Skeletal muscle satellite cell (primary cell): Measurements from ENCODE around the gene ACSF3. TPM values are rescaled to one million over a fixed set of nuclear protein-coding genes. Genes with fewer than 3 reads are reported as not detected.

Source experiments
- H3K27me3 ChIP-seq: 2 replicates; pipeline ENCODE4 v1.7.0; 2013; ENCODE audit warnings: low read length; ENCODE audit not compliant: control insufficient read depth, insufficient read depth
- H3K36me3 ChIP-seq: 2 replicates; pipeline ENCODE4 v1.7.0; 2013; ENCODE audit warnings: mild to moderate bottlenecking, control low read depth, low read length; ENCODE audit not compliant: insufficient read depth
- H3K4me1 ChIP-seq: 2 replicates; pipeline ENCODE4 v1.7.0; 2013; ENCODE audit warnings: low read length; ENCODE audit not compliant: control insufficient read depth, insufficient read depth
- H3K4me2 ChIP-seq: 2 replicates; pipeline ENCODE4 v1.7.0; 2013; ENCODE audit warnings: mild to moderate bottlenecking, low read length
- H3K4me3 ChIP-seq: 2 replicates; pipeline ENCODE4 v1.7.0; 2013; ENCODE audit warnings: low read length
- H3K9ac ChIP-seq: 2 replicates; pipeline ENCODE4 v1.7.0; 2013; ENCODE audit warnings: mild to moderate bottlenecking, low read depth, low read length, moderate library complexity
- H3K9me3 ChIP-seq: replicated peaks from 2 replicates; pipeline ENCODE4 v1.7.0; 2013; ENCODE audit warnings: mild to moderate bottlenecking, control low read depth, low read length
- total RNA-seq: library from RNA; depleted of rRNA; stranded (reverse); fragments of >200 nt; gene quantifications from 2 replicates; pipeline ENCODE4 v1.2.3, GENCODE V29; 2012; rRNA removed

ACSF3 gene
- 15.5 and 18.1 TPM in 2 replicates for total RNA-seq

DNA sequence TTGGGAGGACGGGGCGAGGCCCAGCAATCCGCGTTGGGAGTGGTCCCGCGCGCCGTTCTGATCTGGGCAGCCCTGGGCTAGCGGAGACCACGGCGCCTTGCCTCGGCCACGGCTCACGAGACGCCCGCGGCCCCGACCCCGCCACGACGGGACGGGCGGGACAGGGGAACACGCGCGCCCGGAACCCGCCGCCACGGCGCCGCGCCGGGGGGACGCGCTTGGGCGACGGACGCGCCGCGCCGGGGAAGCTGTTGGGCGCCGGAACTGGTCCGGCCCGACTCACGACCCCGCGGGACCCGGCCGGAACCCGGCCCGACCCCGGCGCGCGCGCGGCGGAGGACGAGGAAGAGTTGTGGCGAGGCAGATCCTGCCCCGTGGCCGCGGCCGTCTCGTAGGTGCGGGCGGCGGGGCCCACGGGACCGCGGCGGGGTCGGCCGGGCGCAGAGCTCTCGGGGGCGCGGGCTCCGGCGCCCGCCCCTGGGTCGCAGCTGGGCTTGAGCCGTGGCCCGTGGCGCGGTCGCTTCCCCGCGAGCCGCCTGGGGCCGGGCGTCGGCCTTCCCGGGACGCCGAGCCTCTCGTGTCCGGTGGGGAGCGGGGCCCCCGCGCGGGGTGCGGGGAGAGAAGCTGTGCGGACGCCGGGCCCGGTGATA lies at the start of gene ACSF3:
Gene ACSF3, plus strand, starts transcription at position 251 of the 650 bp plus-strand sequence. CDS start 6,830 bp downstream, outside the sequence.
- peaks cover 8% of the 10 kb centered on the region for H3K4me1 ChIP-seq
- peak within 1 kb of the TSS; percentile 99 for H3K4me2 ChIP-seq
- peak within 1 kb of the TSS; percentile 96 for H3K4me3 ChIP-seq
- H3K36me3 ChIP-seq, result no peaks in the 10 kb centered on the region
- no peaks in the 10 kb centered on the region for H3K9me3 ChIP-seq
- peak within 1 kb of the TSS; percentile 95 for H3K9ac ChIP-seq
- H3K27me3 ChIP-seq, result peaks cover 37% of the 10 kb centered on the region

DNA sequence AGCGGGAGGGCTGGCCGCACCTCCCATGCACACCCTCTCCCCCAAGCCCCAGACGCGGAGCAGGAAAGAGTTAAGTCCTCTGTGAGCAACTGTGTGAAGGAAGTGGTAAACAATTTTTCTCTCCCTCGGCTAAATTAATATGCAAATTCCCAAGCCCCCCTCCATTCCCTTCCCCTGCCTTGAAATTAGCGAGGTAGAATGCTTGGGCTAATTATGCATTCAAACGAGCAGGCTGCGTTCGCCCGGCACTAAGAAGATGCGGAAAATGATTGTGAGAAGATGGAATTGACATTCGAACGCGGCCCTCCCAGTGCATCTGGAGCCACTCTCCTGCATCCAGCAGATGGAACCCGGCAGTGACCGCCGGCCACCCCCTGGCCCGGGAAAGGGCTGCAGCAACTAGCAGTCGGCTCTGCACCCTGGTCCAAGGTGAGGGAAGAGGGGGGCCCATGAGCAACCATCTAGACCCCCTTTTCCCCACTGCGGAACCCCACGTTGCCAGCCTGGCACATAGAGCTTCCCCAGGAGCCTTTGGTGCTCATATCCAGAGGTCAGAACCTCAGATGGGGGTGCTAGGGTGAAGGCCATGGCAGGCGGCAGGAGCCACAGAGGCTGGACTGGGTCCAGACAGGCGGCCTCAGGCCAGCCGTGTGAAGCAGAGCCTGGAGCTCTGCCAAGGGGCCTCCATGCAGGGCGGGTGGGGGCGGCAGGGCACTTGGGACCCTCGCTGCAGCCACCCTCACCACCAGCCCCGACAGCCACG lies 49.1 kb upstream of the ACSF3 start:
- Histone ChIP-seq H3K4me2 (no peak overlapping the region), H3K4me3 (no peak overlapping the region), H3K36me3 (no peaks in the 10 kb centered on the region), H3K4me1 (no peaks in the 10 kb centered on the region), H3K9ac (no peak overlapping the region), H3K9me3 (no peaks in the 10 kb centered on the region), H3K27me3 (peaks cover 68% of the 10 kb centered on the region)

DNA sequence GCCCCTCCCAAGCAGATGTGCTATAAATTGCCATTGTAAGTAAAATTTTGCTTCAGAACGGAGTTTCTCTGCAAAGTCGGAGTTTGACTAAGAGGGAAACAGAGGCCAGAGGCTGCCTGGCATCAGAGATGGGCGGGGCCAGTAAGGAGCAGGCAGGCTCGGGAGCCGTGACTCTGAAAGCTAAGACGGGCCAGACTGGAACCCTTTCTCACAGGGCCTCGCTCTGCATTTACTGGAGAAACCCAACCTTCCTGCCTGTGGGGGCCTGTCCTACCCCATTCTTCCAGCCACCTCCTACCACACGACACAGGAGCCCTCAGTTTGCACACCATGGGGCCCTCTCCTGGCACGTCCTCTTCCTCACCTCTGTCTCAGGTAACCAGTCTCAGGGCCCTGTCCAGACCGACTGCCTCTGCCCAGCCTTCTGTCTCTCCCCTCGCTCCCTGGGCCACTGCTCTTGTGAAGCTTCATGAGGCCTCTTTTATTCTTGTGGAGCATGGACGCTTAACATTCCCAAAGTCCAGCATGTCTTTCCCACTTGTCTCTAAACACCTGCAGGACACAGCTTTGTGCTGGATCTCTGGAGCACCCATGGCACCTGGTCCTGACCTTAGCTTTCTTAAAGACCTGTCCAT lies 48.4 kb upstream of the ACSF3 start:
- Histone ChIP-seq H3K9me3 (no peaks in the 10 kb centered on the region), H3K4me2 (no peak overlapping the region), H3K36me3 (no peaks in the 10 kb centered on the region), H3K4me1 (no peaks in the 10 kb centered on the region), H3K27me3 (peaks cover 74% of the 10 kb centered on the region), H3K9ac (no peak overlapping the region), H3K4me3 (no peak overlapping the region)

DNA sequence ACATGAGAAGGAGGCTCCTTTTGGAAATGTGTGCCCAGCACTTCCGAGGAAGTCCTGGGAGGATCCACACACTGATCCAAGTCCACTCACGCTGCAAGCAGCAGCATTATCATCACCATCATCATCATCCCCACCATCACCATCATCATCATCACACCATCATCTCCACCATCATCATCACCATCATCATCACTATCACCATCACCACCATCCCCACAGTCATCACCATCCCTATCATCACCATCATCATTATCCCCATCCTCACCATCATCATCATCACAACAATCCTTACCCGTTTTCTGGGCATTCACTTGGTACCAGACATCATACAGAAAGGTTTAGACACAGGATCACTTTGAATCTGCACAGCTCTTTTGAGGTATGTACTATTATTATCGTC lies 47.8 kb upstream of the ACSF3 start:
- Histone ChIP-seq H3K9me3 (no peaks in the 10 kb centered on the region), H3K4me1 (no peaks in the 10 kb centered on the region), H3K27me3 (peaks cover 78% of the 10 kb centered on the region), H3K4me3 (no peak overlapping the region), H3K4me2 (no peak overlapping the region), H3K36me3 (no peaks in the 10 kb centered on the region), H3K9ac (no peak overlapping the region)

DNA sequence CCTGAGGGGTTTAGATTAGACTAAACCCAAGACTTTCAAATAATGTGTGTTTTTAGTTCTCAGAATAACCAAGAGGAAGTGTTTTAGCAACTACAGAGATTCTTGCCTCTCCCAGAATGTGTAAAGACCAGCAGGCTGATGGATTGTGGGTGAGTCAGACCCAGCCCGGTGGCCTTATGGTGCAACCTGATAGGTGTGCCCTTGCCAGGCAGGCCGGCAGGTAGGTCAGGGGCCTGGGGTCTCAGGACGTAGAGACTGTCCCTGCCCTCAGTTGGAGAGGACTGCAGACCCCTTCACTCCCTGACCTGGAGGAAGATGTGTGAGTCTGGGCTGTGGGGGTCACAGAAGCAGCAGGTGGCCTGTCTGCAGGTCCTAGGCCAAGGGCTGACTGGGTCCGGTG lies 47.2 kb upstream of the ACSF3 start:
- Histone ChIP-seq H3K9ac (no peak overlapping the region), H3K36me3 (no peaks in the 10 kb centered on the region), H3K4me2 (no peak overlapping the region), H3K27me3 (peaks cover 79% of the 10 kb centered on the region), H3K4me3 (no peak overlapping the region), H3K4me1 (no peaks in the 10 kb centered on the region), H3K9me3 (no peaks in the 10 kb centered on the region)

DNA sequence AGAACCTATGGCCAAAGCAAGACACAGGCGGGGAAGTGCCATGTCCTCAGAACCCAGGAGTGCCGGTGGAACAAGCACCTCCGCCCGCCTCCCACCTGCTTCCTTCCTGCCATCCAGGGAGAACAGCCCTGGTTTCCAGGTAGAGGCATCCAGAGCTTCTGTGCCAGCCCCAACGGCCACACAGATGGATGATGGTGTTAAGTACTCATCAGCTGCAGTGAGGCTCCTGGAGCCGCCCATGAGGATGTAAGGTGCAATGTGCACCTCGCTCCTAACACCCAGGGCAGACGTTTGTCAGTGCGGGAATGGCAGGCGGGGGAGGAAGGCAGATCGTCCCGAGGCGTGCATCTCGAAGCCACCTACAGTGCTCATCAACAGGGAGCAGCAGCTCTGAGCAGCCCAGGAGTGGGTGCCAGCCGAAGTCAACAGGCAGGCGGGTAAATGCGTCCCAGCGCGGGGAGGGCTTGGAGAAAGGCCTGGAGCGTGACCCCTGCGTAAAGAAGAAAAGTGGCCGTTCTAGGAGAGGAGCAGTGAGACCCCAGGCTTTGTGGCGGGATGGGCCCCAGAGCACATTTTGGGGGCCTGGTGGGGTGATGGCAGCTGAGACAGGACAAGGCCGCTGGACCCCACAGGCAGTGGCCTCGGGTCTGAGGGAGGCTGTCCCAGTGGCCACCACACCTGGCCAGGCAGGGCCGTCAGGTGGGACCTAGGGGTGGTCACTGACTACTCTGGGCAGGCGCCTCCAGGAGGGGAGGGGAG lies 46.1 kb upstream of the ACSF3 start:
- Histone ChIP-seq H3K4me2 (no peak overlapping the region), H3K4me1 (peaks cover 9% of the 10 kb centered on the region), H3K4me3 (no peak overlapping the region), H3K36me3 (no peaks in the 10 kb centered on the region), H3K9me3 (no peaks in the 10 kb centered on the region), H3K9ac (no peak overlapping the region), H3K27me3 (peaks cover 90% of the 10 kb centered on the region)

DNA sequence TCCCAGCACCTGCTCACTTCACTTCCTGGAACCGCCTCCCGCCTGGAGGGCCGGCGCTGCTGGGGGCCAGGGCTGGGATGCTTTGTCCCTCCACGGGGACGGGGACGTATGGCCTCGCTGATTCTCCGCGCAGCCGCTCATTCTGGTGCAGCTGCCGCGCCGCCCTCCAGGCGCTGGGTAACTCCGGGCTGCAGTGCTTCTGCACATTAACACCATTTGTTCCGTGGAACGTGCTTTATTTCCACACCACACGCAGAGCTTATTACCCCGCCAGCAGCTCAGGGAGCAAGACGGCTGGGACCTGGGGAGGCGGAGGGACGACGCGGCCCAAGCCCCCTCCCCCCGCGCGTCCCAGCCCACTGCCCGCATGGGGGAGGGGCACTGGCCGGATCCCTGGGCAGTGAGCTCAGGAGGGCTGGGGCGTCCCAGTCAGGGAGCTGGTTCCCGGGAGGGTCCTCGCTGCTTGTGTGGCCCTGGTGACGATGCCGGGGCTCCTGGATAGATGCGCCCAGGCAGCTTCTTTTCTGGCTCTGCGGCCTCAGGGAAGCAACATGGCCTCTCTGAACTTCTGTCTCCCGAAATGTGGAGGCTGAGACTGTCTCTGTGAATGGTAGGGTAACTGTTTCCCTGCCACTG lies 45.4 kb upstream of the ACSF3 start:
- H3K27me3 ChIP-seq, result peaks cover 93% of the 10 kb centered on the region
- H3K36me3 ChIP-seq, result no peaks in the 10 kb centered on the region
- peaks cover 12% of the 10 kb centered on the region for H3K4me1 ChIP-seq
- no peak overlapping the region for H3K9ac ChIP-seq
- no peak overlapping the region for H3K4me2 ChIP-seq
- H3K4me3 ChIP-seq, result no peak overlapping the region
- H3K9me3 ChIP-seq, result no peaks in the 10 kb centered on the region

DNA sequence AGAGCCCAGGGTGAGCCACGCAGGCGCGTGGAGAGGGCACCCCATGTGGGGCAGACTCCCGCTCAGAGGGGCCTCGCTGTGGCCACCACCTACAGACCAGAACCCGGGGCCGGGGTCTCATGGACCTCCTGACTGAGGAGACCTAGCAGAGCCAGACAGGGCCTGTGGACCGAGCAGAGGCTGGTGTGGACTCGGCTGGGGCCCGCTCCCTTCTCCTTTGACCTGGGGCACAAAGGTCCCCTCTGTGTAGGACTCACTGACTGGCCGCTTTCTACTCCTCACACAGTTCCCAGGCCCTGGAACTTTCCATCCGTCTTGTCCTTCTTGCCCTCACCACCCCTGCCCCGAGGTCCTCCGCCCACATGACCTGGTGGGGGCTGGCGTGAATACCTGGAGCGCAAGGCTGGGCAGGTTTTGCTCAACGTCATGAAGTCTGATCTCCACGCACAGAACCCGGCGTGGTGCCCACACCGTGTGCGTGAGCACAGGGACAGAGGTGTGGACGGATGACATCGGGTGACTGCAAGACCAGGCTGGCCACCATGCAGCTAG lies 44.7 kb upstream of the ACSF3 start:
- H3K4me3 ChIP-seq, result no peak overlapping the region
- H3K9ac ChIP-seq, result no peak overlapping the region
- no peaks in the 10 kb centered on the region for H3K9me3 ChIP-seq
- peaks cover 90% of the 10 kb centered on the region for H3K27me3 ChIP-seq
- H3K4me2 ChIP-seq, result no peak overlapping the region
- H3K36me3 ChIP-seq, result no peaks in the 10 kb centered on the region
- H3K4me1 ChIP-seq, result peaks cover 12% of the 10 kb centered on the region

DNA sequence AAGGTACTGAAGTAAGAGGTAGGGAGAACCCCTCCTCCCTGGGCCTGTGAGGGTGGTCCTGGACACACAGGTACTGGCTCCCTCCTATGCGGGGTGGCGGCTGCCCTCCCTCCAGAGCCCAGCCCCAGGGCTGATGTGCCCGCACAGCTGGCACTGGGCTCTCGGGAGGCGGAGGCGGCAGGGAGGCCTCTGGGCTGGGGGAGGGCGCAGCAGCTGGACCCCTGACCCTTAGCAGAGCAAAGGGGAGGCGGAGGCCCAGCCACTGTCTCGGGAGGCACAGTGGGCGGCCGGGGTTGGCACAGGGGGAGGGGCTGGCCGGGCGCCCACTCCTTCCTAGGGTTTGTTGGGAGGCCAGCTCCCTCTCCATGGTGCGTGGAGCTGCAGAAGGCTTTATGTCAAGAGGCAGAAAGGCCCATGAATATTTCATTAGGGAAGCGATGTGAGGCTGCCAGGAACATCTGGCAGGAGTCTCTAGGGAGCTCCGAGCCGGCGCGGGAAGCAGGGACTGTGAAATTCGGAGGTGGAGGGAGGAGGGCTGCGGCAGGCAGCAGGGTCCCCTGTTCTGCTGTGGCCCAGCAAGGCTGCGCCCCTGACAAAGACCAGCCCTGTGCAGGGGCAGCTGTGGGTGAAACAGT lies 44.1 kb upstream of the ACSF3 start:
- H3K4me3 ChIP-seq, result no peak overlapping the region
- H3K9ac ChIP-seq, result no peak overlapping the region
- no peak overlapping the region for H3K4me2 ChIP-seq
- no peaks in the 10 kb centered on the region for H3K36me3 ChIP-seq
- H3K4me1 ChIP-seq, result peaks cover 12% of the 10 kb centered on the region
- H3K9me3 ChIP-seq, result no peaks in the 10 kb centered on the region
- H3K27me3 ChIP-seq, result peaks cover 85% of the 10 kb centered on the region

DNA sequence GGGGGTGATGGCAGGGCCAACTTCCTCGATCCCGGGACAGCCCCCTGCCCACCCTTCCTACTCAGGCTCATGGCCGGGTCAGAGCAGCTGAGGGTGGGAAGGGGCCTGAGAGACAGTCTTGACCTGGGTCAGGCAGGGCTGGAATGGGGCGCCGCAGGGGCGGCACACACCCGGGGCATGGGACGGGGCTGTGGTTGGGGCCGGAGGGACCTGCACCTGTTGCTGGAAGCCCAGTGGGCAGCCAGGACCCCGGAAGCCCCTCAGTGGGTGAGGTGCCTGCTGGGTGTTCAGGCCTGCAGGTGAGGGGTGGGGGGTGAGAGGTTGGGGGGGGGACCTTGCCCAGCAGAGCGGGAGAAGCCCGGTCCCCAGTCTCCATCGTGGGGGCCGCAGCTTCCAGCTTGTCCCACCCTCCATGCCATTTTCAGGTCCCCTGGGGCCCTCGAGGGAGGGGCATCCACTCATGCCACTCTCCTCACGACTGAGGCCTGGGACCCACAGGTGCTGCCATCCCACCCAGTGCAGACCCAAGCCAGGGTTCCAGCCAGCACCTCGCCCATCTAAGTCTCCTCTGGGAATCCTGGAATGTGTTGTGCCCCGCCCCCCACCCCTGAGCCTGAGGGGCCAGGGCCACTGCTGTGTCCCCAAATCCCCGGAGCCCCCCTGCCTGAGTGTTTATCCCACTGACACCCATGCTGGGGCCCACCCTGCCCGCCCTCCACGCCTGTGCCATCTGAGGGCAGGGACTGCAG lies 43.4 kb upstream of the ACSF3 start:
- peaks cover 12% of the 10 kb centered on the region for H3K4me1 ChIP-seq
- H3K9ac ChIP-seq, result no peak overlapping the region
- H3K36me3 ChIP-seq, result no peaks in the 10 kb centered on the region
- H3K4me3 ChIP-seq, result no peak overlapping the region
- H3K4me2 ChIP-seq, result no peak overlapping the region
- H3K9me3 ChIP-seq, result no peaks in the 10 kb centered on the region
- peaks cover 78% of the 10 kb centered on the region for H3K27me3 ChIP-seq
